ENCODE measurements around the gene JMJD6.

The JMJD6 gene

DNA sequence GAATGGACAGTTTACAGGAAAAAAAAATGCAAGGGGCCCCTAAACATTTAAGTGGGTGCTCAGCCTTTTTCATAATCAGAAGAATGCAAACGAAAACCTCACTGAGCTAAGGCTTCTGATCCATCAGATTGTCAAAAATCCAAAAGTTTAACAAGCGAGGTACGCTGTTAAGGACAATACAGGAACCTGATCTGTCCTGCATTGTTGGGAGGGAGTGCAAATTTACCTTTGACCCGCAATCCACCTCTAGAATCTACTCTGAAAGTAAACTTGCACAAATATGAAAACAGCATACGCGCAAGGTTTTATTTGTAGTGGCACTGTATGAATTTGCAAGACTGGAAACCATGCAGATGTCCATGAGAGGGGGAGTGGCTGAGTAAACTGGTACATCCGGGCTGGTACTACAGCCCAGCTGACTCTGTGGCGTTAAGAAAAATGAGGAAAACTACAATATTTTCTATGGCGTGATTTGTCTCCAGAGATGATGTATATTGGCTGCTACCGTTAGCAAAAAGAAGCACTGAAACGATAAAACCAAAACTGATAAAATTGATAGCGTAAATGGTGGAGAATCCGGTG, 54.0 kb downstream of the JMJD6 start:
- H3K36me3 ChIP-seq (ENCODE audit: control insufficient read depth in 5 of 5, insufficient read depth in 5 of 5, low read length in 5 of 5) = peaks cover 0 to 16% (median 8%) of the 10 kb centered on the region in 5 donors
- peaks cover 0 to 3% (median 0%) of the 10 kb centered on the region in 5 donors for H3K27me3 ChIP-seq (ENCODE audit: control insufficient read depth in 5 of 5, insufficient read depth in 4 of 5, low read length in 5 of 5)
- no peaks in the 10 kb centered on the region for H3K9me3 ChIP-seq (ENCODE audit: control insufficient read depth in 5 of 5, low read length in 5 of 5)
- H3K4me3 ChIP-seq (ENCODE audit: low read depth in 1 of 5, low read length in 5 of 5) = peak overlapping the region; percentile 64 to 94 (median 82)
- peaks cover 4 to 15% (median 15%) of the 10 kb centered on the region in 5 donors for H3K4me1 ChIP-seq (ENCODE audit: control insufficient read depth in 5 of 5, insufficient read depth in 5 of 5, low read length in 5 of 5)
- H3K9ac ChIP-seq (ENCODE audit: low read length in 5 of 5) = peak overlapping the region; percentile 60 to 90 (median 69)
- peak overlapping the region; percentile 83 for H3K27ac ChIP-seq (ENCODE audit: low read depth, low read length)

DNA sequence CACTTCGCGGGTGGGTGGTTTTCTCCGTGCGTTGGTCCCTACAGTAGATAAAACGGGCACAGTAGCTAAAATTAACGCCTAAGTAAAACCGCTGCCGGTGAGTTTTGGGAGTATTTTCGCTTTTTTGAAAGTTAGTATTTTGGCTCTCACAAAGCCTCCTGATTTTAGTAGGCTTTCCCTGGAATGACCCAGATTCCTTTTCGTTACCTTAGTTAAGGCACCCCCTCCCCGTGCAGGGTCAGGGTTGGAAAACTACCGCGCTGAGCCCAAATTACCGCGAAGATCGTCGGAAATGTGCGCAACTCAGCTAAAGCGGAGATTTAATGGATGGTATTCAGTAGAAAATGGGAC, 54.5 kb downstream of the JMJD6 start:
- peaks cover 0 to 11% (median 4%) of the 10 kb centered on the region in 5 donors for H3K36me3 ChIP-seq (ENCODE audit: control insufficient read depth in 5 of 5, insufficient read depth in 5 of 5, low read length in 5 of 5)
- H3K27me3 ChIP-seq (ENCODE audit: control insufficient read depth in 5 of 5, insufficient read depth in 4 of 5, low read length in 5 of 5) = peaks cover 0 to 3% (median 0%) of the 10 kb centered on the region in 5 donors
- H3K27ac ChIP-seq (ENCODE audit: low read depth, low read length) = peak overlapping the region; percentile 83
- H3K9me3 ChIP-seq (ENCODE audit: control insufficient read depth in 5 of 5, low read length in 5 of 5) = no peaks in the 10 kb centered on the region
- peak overlapping the region; percentile 60 to 90 (median 69) for H3K9ac ChIP-seq (ENCODE audit: low read length in 5 of 5)
- H3K4me3 ChIP-seq (ENCODE audit: low read depth in 1 of 5, low read length in 5 of 5) = peak overlapping the region; percentile 64 to 94 (median 82)
- H3K4me1 ChIP-seq (ENCODE audit: control insufficient read depth in 5 of 5, insufficient read depth in 5 of 5, low read length in 5 of 5) = peaks cover 4 to 15% (median 15%) of the 10 kb centered on the region in 5 donors

DNA sequence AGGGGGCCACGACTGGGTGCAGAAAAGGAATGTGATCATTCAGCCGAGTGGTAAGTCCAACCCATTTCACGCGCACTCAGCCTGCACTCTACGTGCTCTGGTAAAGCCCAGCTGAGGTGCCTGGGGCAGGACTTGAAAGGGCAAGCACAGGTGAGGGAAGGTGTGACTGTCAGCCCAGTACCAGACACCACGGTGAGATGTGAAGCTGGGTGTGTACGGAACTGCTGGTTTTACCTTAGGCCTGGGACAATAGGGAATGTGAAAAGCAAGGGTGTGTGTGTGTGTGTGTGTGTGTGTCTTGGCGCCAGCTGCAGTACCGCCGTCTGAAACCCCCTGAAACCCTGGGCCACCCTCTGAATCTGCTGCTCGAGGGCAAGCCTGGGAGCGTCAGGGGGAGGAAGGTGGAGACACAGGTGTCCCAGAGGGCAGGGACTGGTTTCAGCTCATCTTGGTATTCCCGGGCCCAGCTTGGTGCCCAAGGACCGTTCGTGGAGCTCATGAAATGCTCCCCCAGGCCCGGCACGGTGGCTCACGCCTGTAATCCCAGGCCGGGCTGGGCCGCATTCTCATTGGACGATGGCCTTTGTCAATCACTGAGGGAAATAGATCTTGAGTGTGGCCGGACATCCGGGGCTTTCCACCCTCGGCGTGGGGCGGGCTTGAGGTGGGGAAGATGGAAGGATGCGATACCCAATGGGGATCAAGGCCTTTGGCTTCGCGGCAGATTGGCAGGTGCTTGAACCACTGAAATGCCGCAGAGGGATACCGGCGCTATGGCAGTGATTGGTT, 55.1 kb downstream of the JMJD6 start:
- H3K9ac ChIP-seq (ENCODE audit: low read length in 5 of 5) = peak overlapping the region; percentile 64 to 86 (median 71)
- peaks cover 4 to 15% (median 15%) of the 10 kb centered on the region in 5 donors for H3K4me1 ChIP-seq (ENCODE audit: control insufficient read depth in 5 of 5, insufficient read depth in 5 of 5, low read length in 5 of 5)
- peaks cover 0 to 6% (median 0%) of the 10 kb centered on the region in 5 donors for H3K36me3 ChIP-seq (ENCODE audit: control insufficient read depth in 5 of 5, insufficient read depth in 5 of 5, low read length in 5 of 5)
- H3K27me3 ChIP-seq (ENCODE audit: control insufficient read depth in 5 of 5, insufficient read depth in 4 of 5, low read length in 5 of 5) = peaks cover 0 to 3% (median 0%) of the 10 kb centered on the region in 5 donors
- peak overlapping the region; percentile 83 for H3K27ac ChIP-seq (ENCODE audit: low read depth, low read length)
- H3K4me3 ChIP-seq (ENCODE audit: low read depth in 1 of 5, low read length in 5 of 5) = peak overlapping the region; percentile 64 to 94 (median 82)
- no peaks in the 10 kb centered on the region for H3K9me3 ChIP-seq (ENCODE audit: control insufficient read depth in 5 of 5, low read length in 5 of 5)

GRCh38 chr17:76670718-76671122, 55.7 kb downstream of the JMJD6 start:
- Histone ChIP-seq H3K27ac (ENCODE audit: low read depth, low read length) (no peak overlapping the region), H3K27me3 (ENCODE audit: control insufficient read depth in 5 of 5, insufficient read depth in 4 of 5, low read length in 5 of 5) (peaks cover 0 to 3% (median 0%) of the 10 kb centered on the region in 5 donors), H3K9ac (ENCODE audit: low read length in 5 of 5) (peak overlapping the region in 2 of 5 donors; percentile 64 to 71), H3K4me3 (ENCODE audit: low read depth in 1 of 5, low read length in 5 of 5) (peak overlapping the region; percentile 64 to 92 (median 81)), H3K9me3 (ENCODE audit: control insufficient read depth in 5 of 5, low read length in 5 of 5) (no peaks in the 10 kb centered on the region), H3K36me3 (ENCODE audit: control insufficient read depth in 5 of 5, insufficient read depth in 5 of 5, low read length in 5 of 5) (peaks cover 0 to 3% (median 0%) of the 10 kb centered on the region in 5 donors), H3K4me1 (ENCODE audit: control insufficient read depth in 5 of 5, insufficient read depth in 5 of 5, low read length in 5 of 5) (peaks cover 4 to 15% (median 15%) of the 10 kb centered on the region in 5 donors)

DNA sequence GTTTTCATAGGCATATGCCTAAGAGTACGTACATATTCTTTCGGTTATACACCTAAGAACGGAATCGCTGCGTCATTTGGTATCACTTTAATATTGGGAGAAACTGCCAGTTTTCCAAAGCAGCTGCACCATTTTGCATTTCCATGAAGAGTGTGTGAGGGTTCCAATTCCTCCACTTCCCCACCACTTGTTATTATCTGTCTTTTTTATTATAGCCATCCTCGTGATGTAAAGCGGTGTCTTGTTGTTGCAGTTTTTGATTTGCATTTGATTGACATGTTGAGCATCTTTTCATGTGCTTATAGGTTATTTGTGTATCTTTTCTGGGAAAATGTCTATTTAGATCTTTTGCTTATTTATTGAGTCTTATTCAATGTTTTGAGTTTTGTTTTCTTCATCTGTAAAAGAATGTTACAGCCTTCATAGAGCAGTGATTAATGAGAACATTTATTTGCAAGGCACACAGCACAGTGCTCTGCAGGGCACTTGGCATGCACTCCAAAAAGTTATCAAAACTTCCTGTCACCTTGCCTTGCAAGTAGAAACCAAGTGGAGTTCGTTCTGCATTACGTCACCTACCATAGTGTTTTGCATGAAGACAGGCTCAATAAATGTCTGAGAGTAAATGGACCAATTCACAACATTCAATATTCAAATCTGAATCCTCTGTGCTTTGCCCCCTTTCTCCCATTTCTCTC, 56.2 kb downstream of the JMJD6 start:
- no peak overlapping the region for H3K9ac ChIP-seq (ENCODE audit: low read length in 5 of 5)
- no peak overlapping the region for H3K27ac ChIP-seq (ENCODE audit: low read depth, low read length)
- H3K4me3 ChIP-seq (ENCODE audit: low read depth in 1 of 5, low read length in 5 of 5) = no peak overlapping the region
- no peaks in the 10 kb centered on the region for H3K9me3 ChIP-seq (ENCODE audit: control insufficient read depth in 5 of 5, low read length in 5 of 5)
- H3K27me3 ChIP-seq (ENCODE audit: control insufficient read depth in 5 of 5, insufficient read depth in 4 of 5, low read length in 5 of 5) = peaks cover 0 to 3% (median 0%) of the 10 kb centered on the region in 5 donors
- peaks cover 4 to 15% (median 15%) of the 10 kb centered on the region in 5 donors for H3K4me1 ChIP-seq (ENCODE audit: control insufficient read depth in 5 of 5, insufficient read depth in 5 of 5, low read length in 5 of 5)
- H3K36me3 ChIP-seq (ENCODE audit: control insufficient read depth in 5 of 5, insufficient read depth in 5 of 5, low read length in 5 of 5) = peaks cover 0 to 3% (median 0%) of the 10 kb centered on the region in 5 donors

Measured in subcutaneous abdominal adipose tissue (tissue), 5 donors.